AG04450 (cell line): ENCODE data around the gene SYK. TPM values are rescaled to one million over a fixed set of nuclear protein-coding genes. Genes with fewer than 3 reads are reported as not detected.

Experiments
- CTCF ChIA-PET: fragments of 300-600, 350-600 bp; formaldehyde crosslinking; extraction: SDS; loops from one replicate; lab custom pipeline; 2022; ENCODE audit warnings: antibody characterized with exemption, inconsistent platforms; lab: Charles Lee
- POLR2A ChIA-PET: fragments of 350-600 bp; formaldehyde crosslinking; extraction: SDS; loops from one replicate; lab custom pipeline; 2021; ENCODE audit warnings: antibody characterized with exemption, inconsistent platforms; lab: Yijun Ruan, JAX
- DNase-seq: peaks from one replicate; pipeline ENCODE4 v3.0.0-alpha.2; 2011; ENCODE audit warnings: low read depth, low spot score
- H3K27ac ChIP-seq: one replicate; pipeline ENCODE4 v1.5.1; 2012; ENCODE audit warnings: low read depth, low read length, control low read depth
- H3K27me3 ChIP-seq: one replicate; pipeline ENCODE4 v1.6.0; 2012; ENCODE audit warnings: low read length; ENCODE audit not compliant: control insufficient read depth, insufficient read depth
- H3K4me3 ChIP-seq: 2 replicates; pipeline ENCODE4 v1.5.1; 2011; ENCODE audit warnings: mild to moderate bottlenecking, low read depth, low read length, control low read depth
- H3K9me3 ChIP-seq: 2 replicates; pipeline ENCODE4 v1.5.1; 2012; ENCODE audit warnings: low read length; ENCODE audit not compliant: control insufficient read depth, insufficient read depth
- CTCF ChIP-seq: IDR thresholded peaks from 2 replicates; pipeline ENCODE4 v1.5.1; 2011; ENCODE audit warnings: low read depth, low read length, control low read depth, inconsistent platforms
- polyA plus RNA-seq: library from polyadenylated mRNA; depleted of rRNA; stranded (reverse); fragments of >200 nt; gene quantifications from 2 replicates; pipeline ENCODE4 v1.2.3, GENCODE V29; 2011

Gene SYK
- polyA plus RNA-seq, 1 experiment, result not detected

- peak; percentile 57 for TF ChIP-seq CTCF
- ChIA-PET CTCF (no interaction called here), POLR2A (no interaction called here)
- Histone ChIP-seq H3K27ac (no peak overlapping the region), H3K4me3 (no peak overlapping the region), H3K9me3 (no peaks in the 10 kb centered on the region), H3K27me3 (peaks cover 22% of the 10 kb centered on the region)
- DNase-seq, result no peak
Measured at GRCh38 chr9:90894986-90895687, 93.5 kb downstream of the SYK start.

- Histone ChIP-seq H3K27me3 (peaks cover 19% of the 10 kb centered on the region), H3K9me3 (no peaks in the 10 kb centered on the region), H3K27ac (no peak overlapping the region), H3K4me3 (no peak overlapping the region)
- POLR2A ChIA-PET, result no interaction called here
- CTCF ChIA-PET, result no interaction called here
- no peak for TF ChIP-seq CTCF
- DNase-seq, result no peak
Measured at GRCh38 chr9:90895786-90896185, 94.2 kb downstream of the SYK start.

- no peak overlapping the region for H3K27ac ChIP-seq
- CTCF ChIA-PET, result no interaction called here
- no peaks in the 10 kb centered on the region for H3K9me3 ChIP-seq
- no peak for TF ChIP-seq CTCF
- peaks cover 20% of the 10 kb centered on the region for H3K27me3 ChIP-seq
- POLR2A ChIA-PET, result no interaction called here
- no peak for DNase-seq
- no peak overlapping the region for H3K4me3 ChIP-seq
Measured at GRCh38 chr9:90896231-90896630, 94.6 kb downstream of the SYK start.

DNA sequence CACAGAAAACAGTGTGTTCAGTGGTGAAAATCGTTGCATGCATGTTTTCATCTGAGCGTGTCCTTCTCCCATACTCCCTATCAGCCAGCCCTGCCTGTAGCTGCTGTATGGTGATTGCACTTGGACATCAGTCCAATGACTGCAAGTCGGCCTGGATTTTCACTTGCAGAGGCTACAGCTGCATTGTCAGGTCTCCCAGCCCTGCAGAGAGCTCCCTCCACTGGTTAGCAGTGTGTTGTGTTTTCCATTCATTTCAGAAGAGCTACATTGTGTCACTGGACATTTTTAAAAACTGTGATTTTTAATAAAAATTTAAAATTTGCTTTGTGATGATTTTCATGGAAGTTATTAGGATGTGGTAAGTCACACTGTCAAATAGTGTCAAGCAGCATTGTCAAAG, 96.6 kb downstream of the SYK start:
- ChIA-PET CTCF (interaction anchor here (0.6 to 1.8 kb wide), 7 partner anchors 11 to 1321 kb away, joined by 3 to 7 read pairs (median 4); no protein-coding TSS in a partner anchor), POLR2A (no interaction called here)
- peak; percentile 50 for TF ChIP-seq CTCF
- Histone ChIP-seq H3K27me3 (peaks cover 10% of the 10 kb centered on the region), H3K27ac (no peak overlapping the region), H3K4me3 (no peak overlapping the region), H3K9me3 (peaks cover 11% of the 10 kb centered on the region; the same call in 1 of the 2 replicates)
- no peak for DNase-seq

DNA sequence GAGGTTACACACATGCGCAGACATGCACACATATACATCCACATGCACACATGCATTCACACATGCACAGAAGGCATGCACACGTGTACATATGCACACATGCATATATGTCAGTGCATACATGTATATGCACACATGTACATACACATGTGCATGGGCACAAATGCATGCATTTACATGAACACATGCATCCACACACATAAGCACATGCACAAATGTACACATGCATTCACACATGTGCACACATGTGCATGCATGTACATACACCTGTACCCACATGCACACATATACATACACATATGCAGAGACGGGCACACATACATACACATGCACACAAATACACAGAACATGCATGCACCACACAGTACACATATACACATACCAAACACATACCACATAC, 97.7 kb downstream of the SYK start:
- Histone ChIP-seq H3K27ac (no peak overlapping the region), H3K4me3 (no peak overlapping the region), H3K27me3 (peaks cover 3% of the 10 kb centered on the region), H3K9me3 (peaks cover 15% of the 10 kb centered on the region)
- no peak for TF ChIP-seq CTCF
- CTCF ChIA-PET, result interaction anchor here (1.2 to 1.8 kb wide), 2 partner anchors 1301 to 1303 kb away, joined by 3 to 6 read pairs; no protein-coding TSS in a partner anchor
- POLR2A ChIA-PET, result no interaction called here
- DNase-seq, result no peak
